HG03135 (cell line): ENCODE measurements around the gene GPR4.

ENCODE experiments used
- ATAC-seq: cut with Tn5 transposase; IDR thresholded peaks from one replicate; pipeline ENCODE4 v1.9.1; 2021; ENCODE audit warnings: mild to moderate bottlenecking, moderate library complexity; ENCODE audit not compliant: unreplicated experiment

Gene GPR4

GRCh38 chr19:45556835-45557234, 45.2 kb downstream of the GPR4 start:
- ATAC-seq = no peak

- no peak for ATAC-seq
Observed at GRCh38 chr19:45554481-45554880, 47.5 kb downstream of the GPR4 start.

DNA sequence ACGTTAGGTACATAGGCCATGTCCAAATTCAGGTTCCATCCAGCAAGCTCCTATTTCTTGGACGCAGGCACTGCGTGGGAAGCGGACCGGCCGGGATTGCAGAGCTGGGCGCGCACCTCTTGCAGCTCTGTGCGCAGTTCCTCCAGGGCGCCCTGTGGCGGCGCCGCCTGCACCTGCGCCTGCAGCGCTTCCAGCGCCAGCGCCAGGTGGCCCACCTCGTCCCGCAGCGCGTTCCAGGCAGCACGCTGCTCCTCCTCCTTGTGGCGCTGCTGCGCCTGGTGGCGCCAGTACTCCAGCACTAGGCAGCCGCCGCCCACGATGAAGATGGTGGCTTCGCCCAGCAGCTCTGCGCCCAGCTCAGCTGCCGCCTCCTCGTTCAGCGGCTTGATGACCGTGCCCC, 48.5 kb downstream of the GPR4 start:
- ATAC-seq = no peak

DNA sequence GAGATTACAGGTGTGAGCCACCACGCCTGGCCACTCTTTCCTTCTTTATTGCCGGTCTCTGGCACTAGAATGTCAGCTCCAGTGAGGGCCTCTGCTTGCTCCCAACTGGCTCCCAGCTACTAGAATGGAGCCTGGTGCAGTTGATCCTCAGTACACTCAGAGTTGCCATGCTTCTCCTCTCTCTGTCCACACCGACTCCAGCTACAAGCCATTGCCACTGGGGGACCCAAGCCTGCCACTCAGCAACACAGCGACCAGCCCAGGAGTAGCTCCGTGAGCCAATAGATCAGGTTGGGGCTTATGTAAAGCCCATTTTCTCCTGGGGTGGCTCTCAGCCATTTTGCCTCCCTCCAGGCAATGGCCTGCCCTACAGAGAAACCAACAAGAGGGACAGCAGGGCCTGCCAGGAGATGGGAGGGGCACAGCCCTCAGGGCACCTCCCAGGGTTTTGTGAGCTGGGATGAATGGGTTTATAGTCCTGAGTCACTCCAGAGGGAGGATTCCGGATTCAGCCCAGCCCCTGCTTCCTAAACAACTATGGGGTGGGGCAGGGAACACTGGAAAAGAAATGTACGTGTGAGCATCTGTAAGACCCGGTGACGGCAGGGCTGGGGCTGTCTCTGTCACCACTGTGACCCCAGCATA, 53.9 kb downstream of the GPR4 start:
- no peak for ATAC-seq

DNA sequence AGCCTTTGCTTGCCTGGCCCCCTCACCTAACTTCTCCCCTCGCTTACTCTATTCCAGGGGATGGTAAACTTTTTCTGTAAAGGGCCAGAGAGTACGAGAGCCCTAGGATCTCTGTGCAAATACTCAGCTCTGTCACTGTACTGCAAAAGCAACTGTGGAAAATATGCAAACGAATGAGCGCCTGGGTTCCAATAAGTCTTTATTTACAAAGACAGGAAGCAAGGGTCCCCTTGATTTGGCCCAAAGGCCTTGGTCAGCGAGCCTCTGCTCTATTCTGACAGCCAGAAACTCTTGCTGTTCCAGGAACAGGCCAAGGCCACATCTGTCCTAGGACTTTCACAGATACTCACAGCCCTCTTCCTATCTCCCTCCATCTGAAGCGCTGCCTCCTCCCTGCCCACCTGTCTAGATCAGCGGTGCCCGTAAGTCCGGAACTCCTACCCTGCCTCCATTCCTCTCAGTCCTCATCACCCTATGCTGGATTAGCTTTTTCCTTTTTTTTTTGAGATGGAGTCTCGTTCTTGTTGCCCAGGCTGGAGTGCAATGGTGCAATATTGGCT, 54.7 kb downstream of the GPR4 start:
- ATAC-seq = no peak

DNA sequence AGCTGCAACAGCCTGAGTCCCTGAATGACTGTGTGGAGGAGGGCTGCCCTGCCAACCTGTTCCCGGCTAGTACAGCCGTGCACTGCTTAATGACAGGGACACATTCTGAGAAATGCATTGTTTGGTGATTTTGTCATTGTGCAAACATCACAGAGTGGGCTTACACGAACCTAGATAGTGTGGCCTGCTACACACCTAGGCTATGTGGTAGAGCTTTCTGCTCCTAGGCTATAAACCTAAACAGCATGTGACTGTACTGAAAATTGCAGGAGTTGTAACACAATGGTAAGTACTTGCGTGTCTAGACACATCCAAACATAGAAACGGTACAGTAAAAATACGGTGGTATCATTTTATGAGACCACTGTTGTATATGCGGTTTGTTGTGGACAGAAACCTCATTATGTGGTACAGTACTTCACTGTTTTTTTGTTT, 59.8 kb downstream of the GPR4 start:
- no peak for ATAC-seq
